GM15510 (cell line): ENCODE results near the gene MLF2.

Experiments used
- POLR2A ChIP-seq: IDR thresholded peaks from 3 replicates; pipeline ENCODE4 v1.6.1; 2011; ENCODE audit warnings: borderline replicate concordance; ENCODE audit not compliant: insufficient read length; ENCODE audit errors: extremely low read depth

The MLF2 gene

GRCh38 chr12:6771091-6771495 is 18.2 kb upstream of the MLF2 start:
- no peak for TF ChIP-seq POLR2A

GRCh38 chr12:6770600-6770999 is 17.7 kb upstream of the MLF2 start:
- TF ChIP-seq POLR2A, result no peak

DNA sequence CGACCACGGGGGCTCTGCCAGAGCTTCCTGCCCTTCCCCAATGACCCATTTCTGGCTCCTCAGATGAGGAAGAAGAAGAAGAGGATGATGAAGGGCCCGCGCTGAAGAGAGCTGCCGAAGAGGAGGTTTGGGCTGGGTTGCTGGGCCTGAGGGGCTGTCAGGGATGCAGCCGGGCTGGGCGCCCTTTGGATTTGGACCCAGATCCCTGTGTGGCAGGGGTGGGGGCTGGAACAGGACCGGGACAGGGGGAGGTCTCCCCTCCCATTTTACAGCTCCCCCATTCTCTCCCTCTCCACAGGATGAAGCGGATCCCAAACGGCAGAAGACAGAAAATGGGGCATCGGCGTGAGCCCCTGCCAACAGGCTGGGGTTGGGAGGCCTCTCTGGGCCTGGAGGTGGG is 17.2 kb upstream of the MLF2 start:
- TF ChIP-seq POLR2A, result no peak

DNA sequence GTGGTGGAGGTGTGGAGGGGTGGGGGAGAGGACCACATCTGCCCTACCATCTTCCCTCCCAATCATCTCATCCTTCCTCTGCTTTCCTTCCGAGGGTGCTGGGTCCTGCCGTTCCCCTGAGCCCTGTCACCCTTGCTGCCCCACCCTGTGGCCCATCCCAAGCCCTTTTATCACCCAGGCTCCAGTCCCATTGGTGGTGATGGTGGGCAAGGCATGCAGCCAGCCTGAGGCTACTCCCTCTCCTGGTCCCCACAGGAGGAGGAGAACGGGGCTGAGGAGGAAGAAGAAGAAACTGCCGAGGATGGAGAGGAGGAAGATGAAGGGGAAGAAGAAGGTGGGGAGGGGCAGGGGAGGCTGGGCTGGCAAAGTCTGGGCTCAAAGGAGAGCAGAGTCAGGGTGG is 16.7 kb upstream of the MLF2 start:
- no peak for TF ChIP-seq POLR2A

DNA sequence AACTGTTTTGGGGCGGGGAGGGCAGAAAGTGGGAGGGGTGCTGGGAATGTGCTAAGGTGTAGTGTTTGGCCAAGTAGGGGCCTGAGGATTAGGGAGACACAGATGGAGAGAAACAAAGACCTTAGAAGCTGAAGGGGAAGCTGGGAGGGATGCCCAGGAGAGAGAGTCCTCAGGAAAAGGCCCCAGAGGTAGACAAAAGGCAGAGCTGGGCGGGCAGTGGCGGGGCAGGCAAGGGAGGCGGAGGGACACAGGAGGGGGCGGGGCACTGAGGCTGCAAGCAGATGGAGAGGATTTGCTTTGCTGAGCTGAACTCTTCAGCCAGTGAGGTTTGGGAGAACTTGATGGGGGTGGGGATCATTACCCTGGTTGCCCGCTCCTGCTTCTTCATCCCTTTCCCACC is 16.0 kb upstream of the MLF2 start:
- TF ChIP-seq POLR2A, result no peak

GRCh38 chr12:6768437-6768914 is 15.5 kb upstream of the MLF2 start:
- TF ChIP-seq POLR2A, result no peak

- TF ChIP-seq POLR2A, result no peak
Observed at GRCh38 chr12:6767353-6768319, 14.7 kb upstream of the MLF2 start.

DNA sequence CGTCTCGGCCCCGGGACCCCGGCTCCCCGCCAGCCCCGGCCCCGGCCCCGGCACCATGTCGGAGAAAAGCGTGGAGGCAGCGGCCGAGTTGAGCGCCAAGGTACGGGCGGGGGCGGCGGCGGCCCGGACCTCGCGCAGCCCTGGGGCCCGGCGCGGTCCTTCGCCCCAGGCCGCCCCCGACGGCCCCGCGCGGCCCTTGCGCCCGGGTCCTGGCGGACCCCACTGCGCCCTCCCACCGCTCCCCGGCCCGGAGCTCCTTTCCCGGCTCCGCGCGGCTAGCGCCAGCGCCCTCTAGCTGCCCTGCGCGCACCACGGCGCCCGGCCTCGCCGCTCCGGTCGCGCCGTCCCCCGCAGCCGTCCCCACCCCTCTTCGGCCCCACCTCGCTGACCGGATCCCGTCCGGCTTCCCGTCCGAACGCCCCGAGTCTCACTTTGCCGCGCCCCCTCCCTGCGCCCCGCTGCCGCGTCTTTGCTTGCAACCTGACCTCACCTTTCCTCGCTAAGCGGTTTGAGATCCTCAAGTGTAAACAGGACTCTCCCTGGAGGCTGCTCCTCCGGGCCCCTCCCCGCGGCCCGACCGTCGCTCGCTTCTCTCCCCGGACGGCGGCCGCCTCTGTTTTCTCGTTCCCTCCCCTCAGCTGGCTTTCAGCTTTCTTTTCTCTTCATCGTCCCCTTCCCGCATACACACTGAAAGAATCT is 13.9 kb upstream of the MLF2 start:
- peak; percentile 22 for TF ChIP-seq POLR2A

DNA sequence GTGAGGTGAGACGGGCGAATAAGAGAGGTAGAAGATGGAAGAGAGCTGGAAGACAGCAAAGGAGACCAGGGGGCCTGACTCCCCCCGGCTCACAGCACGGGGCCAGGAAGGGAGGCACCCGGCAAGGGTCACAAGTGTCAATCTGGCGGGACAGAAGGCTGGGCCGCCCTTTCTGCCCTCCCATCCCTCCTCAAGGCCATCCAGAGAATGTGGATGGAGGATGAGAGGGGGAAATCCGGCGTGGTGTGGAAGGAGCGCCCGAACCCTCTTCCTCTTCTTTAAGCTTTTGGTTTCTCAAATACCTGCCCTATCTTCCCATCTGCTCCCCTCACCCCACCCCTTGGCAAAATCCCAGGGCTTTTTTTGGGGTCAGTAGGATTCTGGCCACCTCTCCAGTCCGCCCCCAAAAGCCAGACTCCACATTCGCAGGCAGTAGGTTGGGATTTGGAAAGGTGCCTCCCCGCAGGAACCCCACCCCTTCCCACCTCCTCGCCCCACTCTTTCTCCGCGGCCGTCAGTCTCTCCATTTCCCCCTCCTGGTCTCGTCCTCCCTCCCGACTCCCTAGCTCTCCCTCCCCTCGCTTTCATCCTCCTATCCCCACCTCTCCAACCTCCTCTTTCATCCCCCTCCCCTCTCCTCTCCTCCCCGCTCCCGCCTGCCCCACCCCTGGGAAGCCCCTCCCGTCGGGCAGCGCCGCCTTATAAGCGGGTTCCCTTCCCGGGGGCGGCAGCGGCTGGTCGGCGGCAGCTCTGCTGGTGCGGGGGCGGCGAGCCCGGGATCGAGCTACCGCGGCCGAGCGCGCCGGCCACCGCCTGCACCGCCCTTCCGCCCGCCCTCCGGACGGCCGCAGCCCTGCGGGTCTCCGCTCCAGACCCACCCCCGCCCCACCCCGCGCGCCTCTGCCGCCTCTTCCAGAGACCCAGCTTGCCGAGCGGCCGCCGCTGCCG is 13.0 kb upstream of the MLF2 start, which contains the start of gene PTMS:
Gene PTMS, plus strand, starts transcription at position 730 of the 948 bp plus-strand sequence. CDS start 343 bp downstream, outside the sequence.
- peak; percentile 71 for TF ChIP-seq POLR2A

DNA sequence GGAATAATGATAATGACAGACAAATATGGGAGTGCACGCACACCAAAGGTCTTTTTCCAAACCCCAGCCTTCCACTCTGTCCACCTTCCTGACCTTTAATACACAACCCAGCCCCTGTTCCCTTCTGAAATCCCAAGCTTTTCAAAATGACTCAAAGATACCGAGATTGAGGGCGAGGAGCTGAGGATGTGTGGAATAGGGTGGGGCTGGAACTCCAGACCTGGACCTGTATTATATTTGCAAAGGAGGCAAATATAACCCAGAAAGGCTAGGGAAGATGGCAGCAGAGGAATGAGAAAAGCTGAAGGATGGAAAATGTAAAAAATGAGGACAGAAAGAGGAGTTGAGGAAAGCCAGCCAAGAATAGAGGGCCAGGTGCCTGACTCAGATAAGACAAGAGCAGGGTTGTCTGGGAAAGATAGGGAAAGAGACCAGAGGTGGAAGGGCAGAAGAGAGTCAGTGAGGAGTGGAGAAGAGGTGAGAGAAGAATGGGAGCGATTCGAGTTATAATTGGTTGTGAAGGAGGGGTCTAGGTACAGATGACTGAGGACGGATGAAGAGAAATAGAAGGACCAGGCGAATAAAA is 12.2 kb upstream of the MLF2 start:
- no peak for TF ChIP-seq POLR2A

DNA sequence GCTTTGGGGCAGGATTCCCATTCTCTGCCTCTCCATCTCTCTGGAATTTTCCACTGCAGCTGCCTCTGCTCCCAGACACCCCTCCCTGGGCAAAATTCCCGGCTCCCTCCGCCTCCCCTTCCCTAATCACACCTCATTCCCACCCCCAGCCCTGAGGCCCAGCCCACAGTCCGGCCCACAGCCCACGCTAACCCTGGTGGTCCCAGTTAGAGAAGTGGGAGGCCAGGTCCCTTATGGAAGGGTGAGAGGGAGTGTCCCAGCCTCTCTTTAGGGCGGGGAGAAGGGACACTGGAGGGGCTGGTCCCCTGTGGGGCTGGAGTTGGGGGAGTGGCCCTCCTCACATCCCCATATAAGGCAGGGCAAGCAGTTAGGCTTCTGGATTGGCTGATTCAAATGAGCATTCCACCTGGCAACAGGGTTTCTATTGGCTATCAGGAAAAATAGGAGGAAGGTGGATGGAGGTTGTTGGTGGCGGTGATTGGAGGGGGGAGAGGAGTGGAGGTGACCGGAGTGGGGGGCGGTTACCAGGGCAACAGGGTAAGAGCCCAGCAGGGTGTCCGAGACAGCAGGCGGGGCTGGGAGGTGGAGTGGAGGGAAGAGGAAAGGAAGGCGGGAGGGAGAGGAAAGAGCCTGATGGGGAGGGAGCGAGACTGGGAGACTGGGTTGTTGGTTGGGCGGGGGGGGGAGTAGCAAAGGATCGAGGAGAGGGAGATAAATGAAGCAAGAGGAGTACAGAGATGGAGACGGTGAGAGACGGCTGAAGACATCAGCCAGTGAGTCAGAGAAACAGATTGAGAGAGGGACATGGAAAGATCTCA is 11.3 kb upstream of the MLF2 start:
- no peak for TF ChIP-seq POLR2A

GRCh38 chr12:6763380-6763779 is 10.4 kb upstream of the MLF2 start:
- no peak for TF ChIP-seq POLR2A

DNA sequence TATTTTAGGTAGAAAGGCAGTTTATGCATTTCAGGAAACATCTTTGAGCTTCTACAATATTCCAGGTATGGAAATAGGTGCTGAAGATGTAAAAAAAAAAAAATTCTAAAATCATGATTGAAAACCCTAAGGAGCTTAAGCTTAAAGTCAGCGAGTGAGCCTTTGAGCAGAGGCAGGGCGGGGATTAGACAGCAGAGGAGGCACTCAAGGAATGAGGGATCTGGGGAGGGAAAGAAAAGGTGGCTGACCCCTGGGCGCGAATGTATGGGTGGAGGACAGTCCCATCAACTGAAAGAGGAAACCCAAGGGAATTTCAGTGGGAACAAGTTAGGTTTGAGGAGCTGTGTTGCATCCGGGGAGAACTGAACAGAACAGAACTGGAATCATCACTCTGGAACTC is 6.8 kb upstream of the MLF2 start:
- no peak for TF ChIP-seq POLR2A
